Putamen (tissue), 1 donor: ENCODE results near the gene UTP18.
"Not testable (repeated sequence)": the region's sequence is repeated elsewhere in the genome, so short reads cannot be mapped to it uniquely, and the experiment has no call there.

Experiments
- DNase-seq: peaks from one replicate; pipeline ENCODE4 v3.0.0-alpha.2; 2016; ENCODE audit warnings: low spot score

The UTP18 gene

GRCh38 chr17:51260237-51261023 lies at the start of gene UTP18:
Gene UTP18, plus strand, starts transcription at chr17:51260546. Its CDS starts 39 bp downstream, at chr17:51260585.
- peak; percentile 98 for DNase-seq

- DNase-seq: no peak
Observed at GRCh38 chr17:51214920-51215319, 45.4 kb upstream of the UTP18 start.

DNA sequence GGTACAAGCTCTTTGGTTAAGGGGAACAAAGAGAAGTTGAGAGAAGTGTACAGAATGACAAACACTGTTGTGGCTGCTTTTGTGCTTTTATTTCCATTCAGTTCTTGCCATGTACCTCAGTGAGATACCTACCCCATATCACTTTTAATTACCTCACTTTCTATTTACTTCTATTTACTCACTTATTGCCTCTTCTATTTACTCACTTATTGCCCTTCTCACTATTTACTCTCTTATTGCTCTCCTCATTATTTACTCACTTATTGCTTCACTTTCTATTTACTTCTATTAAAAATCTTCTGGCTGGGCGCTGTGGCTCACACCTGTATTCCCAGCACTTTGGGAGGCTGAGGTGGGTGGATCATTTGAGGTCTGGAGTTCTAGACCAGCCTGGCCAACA lies 42.4 kb upstream of the UTP18 start:
- no peak for DNase-seq

DNA sequence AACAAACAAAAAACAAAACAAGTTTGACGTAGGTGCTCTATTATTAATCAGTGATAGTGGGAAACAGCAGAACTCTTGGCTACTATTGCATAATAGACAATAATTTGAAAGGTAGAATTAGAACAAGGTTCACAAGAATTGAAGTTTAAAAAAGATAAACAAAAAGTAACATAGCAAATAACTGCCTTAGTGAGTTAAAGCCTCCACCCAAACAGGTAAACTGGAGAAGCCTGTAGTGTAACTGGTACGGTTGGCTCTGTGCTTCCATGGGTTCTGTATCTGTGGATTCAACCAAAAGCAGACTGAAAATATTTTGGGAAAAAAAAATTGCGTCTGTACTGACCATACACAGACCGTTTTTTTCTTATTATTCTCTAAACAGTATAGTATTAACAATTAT lies 39.0 kb upstream of the UTP18 start:
- DNase-seq: no peak

- no peak for DNase-seq
Observed at GRCh38 chr17:51224402-51225262, 35.7 kb upstream of the UTP18 start.

DNA sequence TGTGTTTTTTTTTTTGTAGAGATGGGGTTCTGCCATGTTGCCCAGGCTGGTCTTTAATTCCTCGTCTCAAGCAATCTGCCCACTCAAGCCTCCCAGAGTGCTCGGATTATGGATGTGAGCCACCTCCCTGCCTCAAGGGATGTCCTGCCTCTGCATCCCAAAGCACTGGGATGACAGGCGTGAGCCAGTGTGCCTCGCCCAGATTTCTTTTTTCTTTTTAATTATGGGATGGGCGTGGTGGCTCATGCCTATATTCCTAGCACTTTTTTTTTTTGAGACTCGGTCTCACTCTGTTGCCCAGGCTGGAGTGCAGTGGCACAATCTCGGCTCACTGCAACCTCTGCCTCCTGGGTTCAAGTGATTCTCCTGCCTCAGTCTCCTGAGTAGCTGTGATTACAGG lies 34.8 kb upstream of the UTP18 start:
- DNase-seq: not testable (repeated sequence)

- no peak for DNase-seq
Observed at GRCh38 chr17:51228161-51228560, 32.2 kb upstream of the UTP18 start.

DNA sequence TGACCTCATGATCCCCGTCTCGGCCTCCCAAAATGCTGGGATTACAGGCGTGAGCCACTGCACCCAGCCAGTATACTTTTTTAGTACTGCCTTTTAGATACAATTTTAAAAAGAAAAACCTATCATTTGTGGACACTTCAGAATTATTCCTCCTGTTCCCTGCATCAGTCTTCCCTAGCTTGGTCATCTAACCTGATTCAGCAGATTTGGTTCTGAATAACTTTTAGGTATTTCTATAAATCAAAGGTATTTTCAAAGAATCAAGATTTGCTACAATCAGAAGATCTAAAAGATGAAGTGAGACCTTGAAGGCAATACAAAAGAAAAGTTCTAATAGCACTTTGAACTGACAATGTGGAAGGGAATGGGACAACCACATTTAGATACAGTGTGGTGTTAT lies 30.5 kb upstream of the UTP18 start:
- DNase-seq: no peak

GRCh38 chr17:51230306-51230705 lies 30.0 kb upstream of the UTP18 start:
- DNase-seq: no peak

DNA sequence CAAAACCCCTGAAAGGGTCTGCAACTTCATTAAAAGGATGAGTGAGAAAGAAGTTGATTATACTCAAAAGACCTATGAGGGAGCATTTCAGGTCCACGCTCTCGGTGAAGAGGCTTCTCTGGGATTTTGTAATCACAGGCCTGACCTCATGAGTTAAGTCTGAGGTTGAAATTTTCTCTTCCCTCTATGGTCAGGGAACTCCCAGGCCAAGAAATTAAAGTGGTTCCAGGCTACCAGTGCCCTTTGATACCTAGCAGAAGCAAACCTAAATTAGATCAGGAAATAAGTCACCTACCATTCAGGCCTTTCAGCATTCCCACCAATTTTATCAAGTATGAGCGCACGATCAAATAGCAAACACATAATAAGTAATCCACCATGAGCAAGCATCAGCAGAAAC lies 28.3 kb upstream of the UTP18 start:
- DNase-seq: no peak

DNA sequence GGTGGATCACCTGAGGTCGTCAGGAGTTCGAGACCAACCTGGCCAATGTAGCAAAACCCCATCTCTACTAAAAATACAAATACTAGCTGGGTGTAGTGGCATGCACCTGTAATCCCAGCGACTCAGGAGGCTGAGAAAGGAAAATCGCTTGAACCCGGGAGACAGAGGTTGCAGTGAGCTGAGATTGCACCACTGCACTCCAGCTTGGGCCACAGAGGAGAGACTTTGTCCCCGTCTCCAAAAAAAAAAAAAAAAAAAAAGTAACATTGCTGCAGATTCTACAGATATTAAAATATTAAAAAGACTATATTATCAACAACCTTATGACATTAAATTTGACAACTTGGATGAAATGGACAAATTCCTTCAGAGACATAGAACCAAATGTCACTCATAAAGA lies 26.2 kb upstream of the UTP18 start:
- no peak for DNase-seq

- no peak for DNase-seq
Observed at GRCh38 chr17:51238255-51238887, 22.0 kb upstream of the UTP18 start.

DNA sequence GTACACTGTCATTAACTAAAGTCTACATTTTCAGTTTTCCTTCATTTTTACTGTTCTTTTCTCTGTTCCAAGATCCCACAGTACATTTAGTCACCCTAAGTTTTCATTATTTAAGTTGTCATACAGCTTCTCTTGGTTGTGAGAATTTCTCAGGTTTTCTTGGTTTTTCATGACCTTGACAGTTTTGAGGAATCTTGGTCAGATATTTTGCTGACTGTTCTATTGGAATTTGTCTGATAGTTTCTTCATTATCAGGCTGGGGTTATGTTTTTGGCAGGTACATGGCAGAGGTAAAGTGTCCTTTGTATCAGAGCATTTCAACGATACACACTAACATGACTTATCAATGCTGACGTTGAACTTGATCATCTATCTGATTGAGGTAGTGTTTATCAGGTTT lies 20.1 kb upstream of the UTP18 start:
- DNase-seq: no peak

DNA sequence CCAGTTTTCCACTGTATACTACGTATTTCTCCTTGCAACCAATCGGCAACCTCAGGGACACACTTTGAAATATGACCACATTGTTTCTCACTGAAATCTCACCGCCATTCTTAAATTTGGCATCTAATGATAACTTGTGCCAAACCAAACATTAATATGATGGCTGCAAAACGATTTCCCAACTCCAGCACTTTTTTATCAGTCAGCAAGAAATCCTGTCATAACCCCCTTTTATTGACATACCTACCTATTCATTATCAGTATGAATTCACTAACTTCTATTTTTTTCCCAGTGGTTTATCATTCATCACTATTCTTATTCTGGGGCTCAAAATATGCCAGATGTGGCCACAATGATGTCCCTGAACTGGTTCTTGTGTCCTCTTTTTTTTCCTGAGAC lies 16.3 kb upstream of the UTP18 start:
- no peak for DNase-seq

DNA sequence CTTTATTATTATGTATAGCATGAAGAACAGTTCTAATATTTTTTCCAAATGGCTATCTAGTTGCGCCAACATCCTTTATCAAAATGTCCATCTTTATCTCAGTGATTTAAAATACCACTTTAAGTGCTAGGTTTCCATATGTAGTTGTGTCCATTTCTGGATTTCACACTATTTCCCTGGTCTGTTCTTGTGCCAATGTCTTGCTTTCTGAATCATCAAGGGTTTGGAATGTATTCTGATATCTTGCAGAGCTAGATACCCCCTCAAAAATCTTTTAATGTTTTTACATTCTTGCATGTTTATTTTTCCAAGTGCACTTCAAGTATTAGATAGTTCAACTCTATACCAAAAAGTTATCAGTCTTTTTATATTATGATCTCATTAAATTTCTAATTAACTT lies 14.8 kb upstream of the UTP18 start:
- DNase-seq: no peak

DNA sequence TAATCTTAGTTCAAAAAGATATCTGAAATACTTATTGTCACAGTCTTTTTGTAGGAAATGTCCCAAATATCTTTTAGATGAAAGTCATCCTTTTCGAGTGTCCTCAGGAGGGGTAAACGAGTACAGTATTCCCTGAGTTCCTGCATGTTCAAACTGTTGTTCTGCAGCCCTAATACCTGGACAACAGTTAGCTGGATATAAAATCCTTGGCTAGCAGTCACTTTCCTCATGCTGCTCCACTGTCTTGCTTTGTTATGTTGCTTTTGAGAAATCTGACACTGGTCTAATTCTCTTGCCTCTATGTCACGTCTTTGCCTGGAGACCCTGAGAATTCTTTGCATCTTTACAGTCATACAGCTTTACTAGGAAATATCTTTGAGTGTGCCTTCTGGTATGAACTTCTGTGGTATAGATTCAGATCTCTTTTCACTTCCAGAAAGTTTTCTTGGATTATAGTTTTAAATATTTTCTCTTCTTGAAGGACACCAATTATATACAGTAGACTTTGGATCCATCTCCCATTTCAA lies 10.0 kb upstream of the UTP18 start:
- DNase-seq: no peak

DNA sequence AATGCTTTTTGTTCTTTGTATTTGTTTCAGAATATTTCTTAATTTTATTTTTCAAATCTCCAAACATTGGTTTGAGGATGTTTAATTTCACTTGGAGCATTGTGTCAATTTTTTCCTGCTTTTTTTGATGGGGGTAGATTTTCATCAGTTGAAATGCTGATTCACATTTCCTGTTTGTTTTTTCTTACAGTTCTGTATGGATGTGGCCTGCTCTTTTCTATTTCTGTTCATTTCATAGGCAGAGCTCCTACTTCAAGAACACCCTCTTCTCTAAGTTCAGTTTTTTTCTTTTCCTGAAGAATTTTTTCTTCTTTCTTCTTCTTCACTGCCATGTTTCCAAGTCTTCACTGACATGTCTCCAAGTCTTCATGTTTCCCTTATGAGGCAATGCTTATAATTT lies 9.3 kb upstream of the UTP18 start:
- no peak for DNase-seq

GRCh38 chr17:51255673-51256072 lies 4.7 kb upstream of the UTP18 start:
- no peak for DNase-seq

- DNase-seq: no peak
Observed at GRCh38 chr17:51256101-51256500, 4.2 kb upstream of the UTP18 start.

DNA sequence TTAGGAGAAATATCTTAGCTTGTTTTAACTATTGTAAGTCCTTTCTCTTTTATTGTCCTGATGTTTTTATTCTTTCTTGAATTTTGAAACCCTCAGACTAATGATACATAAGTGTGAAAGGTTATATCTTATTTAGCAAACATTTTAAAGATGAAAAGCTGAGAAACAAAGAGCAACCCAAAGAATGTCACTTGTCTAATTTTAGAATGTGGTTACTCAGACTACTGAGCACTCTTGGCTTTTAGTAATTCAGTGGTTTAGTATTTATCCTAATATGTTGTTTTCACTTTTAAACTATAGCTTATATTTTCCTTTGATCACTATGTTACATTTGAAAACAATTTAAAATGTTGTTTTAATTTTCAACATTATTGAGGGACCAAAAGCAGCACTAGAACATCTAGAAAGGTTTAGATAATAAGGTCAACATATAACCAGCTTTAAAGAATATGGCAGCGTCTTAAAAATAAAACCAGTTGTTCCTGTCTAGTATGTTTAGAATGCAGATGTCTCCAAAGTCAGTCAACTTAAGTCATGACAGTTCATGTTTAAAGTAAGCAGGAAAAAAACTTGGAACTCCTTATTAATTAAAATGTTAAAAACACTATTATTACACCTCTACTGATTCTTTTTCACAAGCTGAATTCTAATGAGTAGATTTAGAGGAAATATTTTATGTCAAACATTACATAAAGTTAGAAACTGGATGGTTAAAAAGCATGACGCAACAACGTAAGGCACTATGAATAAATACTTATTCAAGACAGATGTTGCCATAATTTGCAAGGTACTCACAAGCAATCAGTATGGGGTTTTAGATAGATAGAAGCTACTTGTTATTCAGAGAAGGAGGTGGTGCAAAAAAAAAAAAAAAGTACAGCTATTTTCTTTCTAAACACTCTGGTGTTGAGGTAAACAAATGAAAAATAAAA lies 2.9 kb upstream of the UTP18 start:
- no peak for DNase-seq

DNA sequence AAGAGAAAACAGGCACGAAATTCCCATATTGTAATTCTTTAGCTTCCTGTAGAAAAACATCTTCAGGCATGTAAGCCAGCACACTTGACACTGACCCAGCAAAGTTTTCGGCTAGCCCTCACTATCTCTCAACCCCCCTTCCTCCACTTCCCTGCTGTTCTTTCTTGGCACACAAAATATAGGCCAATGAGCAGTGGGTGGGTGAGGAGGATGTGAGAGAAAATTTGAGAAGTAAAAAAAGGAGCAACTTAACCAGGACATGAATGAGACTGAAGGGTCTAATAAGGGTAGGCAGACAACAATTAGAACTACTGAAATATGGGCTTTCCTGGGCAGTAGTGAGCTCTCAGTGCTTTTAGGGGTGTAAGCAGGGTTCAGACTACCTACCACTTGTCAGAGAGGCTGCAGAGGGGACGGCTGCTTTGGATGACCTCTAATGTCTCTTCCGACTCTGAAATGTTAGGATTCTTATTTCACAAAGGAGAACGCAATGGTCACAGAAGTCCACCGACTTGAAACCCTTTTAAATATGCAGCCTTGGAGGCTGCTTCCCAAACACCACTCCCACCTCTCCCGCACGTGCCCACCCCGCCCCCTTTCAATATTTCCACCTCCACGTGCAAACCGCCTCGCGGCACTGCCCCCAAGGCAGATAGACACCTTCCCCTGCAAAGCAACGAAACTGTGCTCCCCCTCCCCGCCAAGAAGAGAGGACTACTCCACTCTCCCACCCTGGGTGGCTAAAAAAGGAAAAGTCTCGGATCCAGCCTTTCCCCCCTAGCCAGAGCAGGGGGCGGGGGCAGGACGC lies 1.4 kb upstream of the UTP18 start:
- DNase-seq: peak; percentile 24
